GM12875 (cell line): ENCODE data around the gene GNS.

Source experiments
- H3K4me3 ChIP-seq: one replicate; pipeline ENCODE4 v1.5.1; 2011; ENCODE audit warnings: low read depth, low read length, control low read depth
- CTCF ChIP-seq: IDR thresholded peaks from 2 replicates; pipeline ENCODE4 v1.5.1; 2011; ENCODE audit warnings: low read depth, mild to moderate bottlenecking, control low read depth, inconsistent platforms, low read length, moderate library complexity, borderline replicate concordance; ENCODE audit not compliant: insufficient read depth

Gene GNS

GRCh38 chr12:64701283-64701682 lies 57.9 kb downstream of the GNS start:
- no peak for TF ChIP-seq CTCF
- H3K4me3 ChIP-seq, result no peak overlapping the region

- no peak overlapping the region for H3K4me3 ChIP-seq
- no peak for TF ChIP-seq CTCF
These were observed 58.7 kb downstream of the GNS start for GRCh38 chr12:64700532-64700931.

GRCh38 chr12:64699504-64700115 lies 59.6 kb downstream of the GNS start:
- H3K4me3 ChIP-seq, result no peak overlapping the region
- TF ChIP-seq CTCF, result no peak

GRCh38 chr12:64696080-64696741 lies 63.0 kb downstream of the GNS start:
- H3K4me3 ChIP-seq, result no peak overlapping the region
- no peak for TF ChIP-seq CTCF

- TF ChIP-seq CTCF, result no peak
- H3K4me3 ChIP-seq, result no peak overlapping the region
These were observed 63.7 kb downstream of the GNS start for GRCh38 chr12:64695550-64695949.

GRCh38 chr12:64694130-64695040 lies 64.8 kb downstream of the GNS start:
- no peak overlapping the region for H3K4me3 ChIP-seq
- TF ChIP-seq CTCF, result no peak
